H1 (cell line): ENCODE data around the gene AKAP9. TPM values are rescaled to one million over a fixed set of nuclear protein-coding genes. Genes with fewer than 3 reads are reported as not detected.

Experiments used
- ASH2L ChIP-seq: fragments of 200-600, 300-600 bp; sonication (generic); IDR thresholded peaks from one replicate; pipeline ENCODE4 v1.7.1; 2017; ENCODE audit warnings: low read length
- EP300 ChIP-seq, 2 experiments: IDR thresholded peaks; 1 replicate in 1 of 2; 2 replicates in 1 of 2; pipeline ENCODE4 v1.6.1; 2011 to 2012; ENCODE audit warnings: low read depth in 2 of 2, low read length in 2 of 2, mild to moderate bottlenecking in 2 of 2, borderline replicate concordance in 1 of 2, inconsistent platforms in 1 of 2, moderate library complexity in 1 of 2
- NRF1 ChIP-seq: IDR thresholded peaks from 2 replicates; pipeline ENCODE4 v1.6.1; 2011; ENCODE audit warnings: mild to moderate bottlenecking, low read depth, low read length, improper control_type of control experiment
- SIX5 ChIP-seq: IDR thresholded peaks from 2 replicates; pipeline ENCODE4 v1.6.1; 2011; ENCODE audit warnings: mild to moderate bottlenecking, low read depth, low read length
- ZNF274 ChIP-seq: IDR thresholded peaks from 2 replicates; pipeline ENCODE4 v1.7.0; 2012; ENCODE audit warnings: low read length, borderline replicate concordance; ENCODE audit errors: extremely low read depth
- polyA plus RNA-seq, 7 experiments: library from polyadenylated mRNA; depleted of rRNA in 3 of 7; stranded (reverse) in 5 of 7; unstranded in 2 of 7; fragments of >200 nt in 5 of 7; fragments of 200-250 nt in 2 of 7; gene quantifications; 1 replicate in 5 of 7; 2 replicates in 1 of 7; 4 replicates in 1 of 7; pipeline versions ENCODE4 v1.2.1 to v1.2.3, GENCODE V29; 2011 to 2013; ENCODE audit warnings: missing spikeins in 2 of 7, mixed read lengths in 2 of 7
- total RNA-seq: library from RNA; stranded (reverse); fragmentation: NEBNext Ultra II Directional; extraction: Animal tissue kit (Norgen Biotek cat#: 25700); gene quantifications from 2 replicates; pipeline ENCODE4 v1.2.1, GENCODE V29; 2021
- TF ChIP-seq, protein P1 (sequence below): IDR thresholded peaks from 2 replicates; pipeline ENCODE4 v1.6.1; 2011; ENCODE audit warnings: low read length, improper control_type of control experiment
- TF ChIP-seq, protein P2 (sequence below): IDR thresholded peaks from 2 replicates; pipeline ENCODE4 v1.6.1; 2012; ENCODE audit warnings: inconsistent platforms

AKAP9 gene
- total and polyA plus RNA-seq, 2 of the 8 experiments (the other 6 are each of a cell fraction or from before 2014, with no cell fraction given) = 6.2 to 26.3 TPM

DNA sequence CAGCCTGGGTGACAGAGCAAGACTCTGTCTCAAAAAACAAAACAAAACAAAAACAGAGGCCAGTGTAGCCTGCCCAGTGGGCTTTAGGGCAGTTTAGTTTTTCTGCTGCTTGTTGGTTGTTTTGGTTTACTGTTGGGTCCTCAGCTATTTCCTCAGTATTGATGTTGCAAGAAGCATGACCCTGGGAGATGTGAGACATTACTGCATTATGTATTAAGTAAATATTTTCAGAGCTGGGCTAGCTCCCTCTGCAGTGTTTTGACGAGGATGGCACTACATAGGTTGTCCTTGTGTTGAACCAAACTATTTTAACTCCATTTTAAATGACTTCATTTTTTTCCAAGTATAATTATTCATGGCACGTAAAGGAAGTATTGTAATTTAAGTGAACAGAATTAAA is 4.8 kb downstream of the AKAP9 start (continued):
- TF ChIP-seq EP300 (IDR thresholded peaks at IDR 0.05; ENCODE audit: borderline replicate concordance in 1 of 2, low read depth in 2 of 2, low read length in 2 of 2) = no peak
- TF ChIP-seq SIX5 = no peak
- TF ChIP-seq NRF1 = no peak
- TF ChIP-seq ZNF274 = no peak
- TF ChIP-seq, protein P1, sequence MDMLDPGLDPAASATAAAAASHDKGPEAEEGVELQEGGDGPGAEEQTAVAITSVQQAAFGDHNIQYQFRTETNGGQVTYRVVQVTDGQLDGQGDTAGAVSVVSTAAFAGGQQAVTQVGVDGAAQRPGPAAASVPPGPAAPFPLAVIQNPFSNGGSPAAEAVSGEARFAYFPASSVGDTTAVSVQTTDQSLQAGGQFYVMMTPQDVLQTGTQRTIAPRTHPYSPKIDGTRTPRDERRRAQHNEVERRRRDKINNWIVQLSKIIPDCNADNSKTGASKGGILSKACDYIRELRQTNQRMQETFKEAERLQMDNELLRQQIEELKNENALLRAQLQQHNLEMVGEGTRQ = no peak
- TF ChIP-seq, protein P2, sequence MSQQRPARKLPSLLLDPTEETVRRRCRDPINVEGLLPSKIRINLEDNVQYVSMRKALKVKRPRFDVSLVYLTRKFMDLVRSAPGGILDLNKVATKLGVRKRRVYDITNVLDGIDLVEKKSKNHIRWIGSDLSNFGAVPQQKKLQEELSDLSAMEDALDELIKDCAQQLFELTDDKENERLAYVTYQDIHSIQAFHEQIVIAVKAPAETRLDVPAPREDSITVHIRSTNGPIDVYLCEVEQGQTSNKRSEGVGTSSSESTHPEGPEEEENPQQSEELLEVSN = no peak
- TF ChIP-seq ASH2L = no peak
